Memory B cell (primary cell): Measurements from ENCODE around the gene METAP1.
"Not testable (repeated sequence)": the region's sequence is repeated elsewhere in the genome, so short reads cannot be mapped to it uniquely, and the experiment has no call there.

Experiments
- ATAC-seq: fragments of 150-1000 bp; cut with Tn5 transposase; 2 replicates; pipeline ENCODE4 v1.10.0; 2021; ENCODE audit warnings: low read depth, mild to moderate bottlenecking, moderate library complexity
- DNase-seq, 2 donors: peaks; one replicate each; pipeline ENCODE4 v3.0.0; 2022; ENCODE audit warnings: low spot score in 2 of 2
- H3K27ac Mint-ChIP-seq: one replicate; pipeline ENCODE4 v1.8.0; 2022; ENCODE audit warnings: mild to moderate bottlenecking, moderate library complexity, mixed read lengths
- H3K27me3 Mint-ChIP-seq: one replicate; pipeline ENCODE4 v1.8.0; 2022; ENCODE audit warnings: mixed read lengths
- H3K36me3 Mint-ChIP-seq: one replicate; pipeline ENCODE4 v1.8.0; 2022; ENCODE audit warnings: mild to moderate bottlenecking, mixed read lengths
- H3K4me1 Mint-ChIP-seq: one replicate; pipeline ENCODE4 v1.8.0; 2022; ENCODE audit warnings: mixed read lengths
- H3K4me3 Mint-ChIP-seq: one replicate; pipeline ENCODE4 v1.8.0; 2022; ENCODE audit warnings: mild to moderate bottlenecking, moderate library complexity, mixed read lengths
- H3K9me3 Mint-ChIP-seq: one replicate; pipeline ENCODE4 v1.8.0; 2022; ENCODE audit warnings: mixed read lengths

Gene METAP1

DNA sequence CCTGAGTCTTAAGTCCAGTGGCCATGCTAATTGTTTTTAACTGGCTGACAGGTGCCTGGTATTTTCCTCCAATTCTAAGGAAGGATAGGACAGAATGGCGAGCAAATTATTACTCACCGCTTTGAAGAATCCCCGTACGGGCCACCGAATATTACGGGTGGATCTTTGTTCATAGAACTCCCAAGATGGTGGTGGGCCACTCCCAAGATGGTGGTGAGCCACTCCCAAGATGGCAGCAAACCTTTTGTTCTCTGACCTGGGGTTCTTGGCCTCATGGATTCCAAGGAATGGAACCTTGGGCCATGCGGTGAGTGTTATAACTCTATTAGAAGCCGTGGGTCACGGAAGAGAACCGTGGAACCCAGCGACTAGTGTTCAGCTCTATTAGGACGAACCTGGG is 113.8 kb downstream of the METAP1 start:
- not testable (repeated sequence) for DNase-seq, H3K27ac Mint-ChIP-seq, H3K4me3 Mint-ChIP-seq, H3K36me3 Mint-ChIP-seq, H3K9me3 Mint-ChIP-seq, H3K4me1 Mint-ChIP-seq, ATAC-seq, H3K27me3 Mint-ChIP-seq
